ENCODE measurements around the gene HMGN4. TPM values are rescaled to one million over a fixed set of nuclear protein-coding genes. Genes with fewer than 3 reads are reported as not detected.
A peak's percentile ranks its signal among the peaks of the same experiment; 100 is the strongest.

Gene HMGN4
- 20.6 TPM for total RNA-seq

- peaks cover 0 to 10% of the 10 kb centered on the region in 2 donors for H3K36me3 ChIP-seq
- H3K9me3 ChIP-seq = no peaks in the 10 kb centered on the region
- intact Hi-C loops (cut with DNase I) = loop anchor here (1.0 to 10.0 kb wide), 7 partner anchors 15 to 363 kb away; a partner anchor contains a TSS
- no peaks in the 10 kb centered on the region for H3K27me3 ChIP-seq
- DNase-seq (ENCODE audit: low spot score in 2 of 2) = peak in 1 of 2 donors; percentile 90
- H3K4me3 ChIP-seq = peak within 1 kb of the TSS; percentile 89 to 98
- TF ChIP-seq, protein P1, sequence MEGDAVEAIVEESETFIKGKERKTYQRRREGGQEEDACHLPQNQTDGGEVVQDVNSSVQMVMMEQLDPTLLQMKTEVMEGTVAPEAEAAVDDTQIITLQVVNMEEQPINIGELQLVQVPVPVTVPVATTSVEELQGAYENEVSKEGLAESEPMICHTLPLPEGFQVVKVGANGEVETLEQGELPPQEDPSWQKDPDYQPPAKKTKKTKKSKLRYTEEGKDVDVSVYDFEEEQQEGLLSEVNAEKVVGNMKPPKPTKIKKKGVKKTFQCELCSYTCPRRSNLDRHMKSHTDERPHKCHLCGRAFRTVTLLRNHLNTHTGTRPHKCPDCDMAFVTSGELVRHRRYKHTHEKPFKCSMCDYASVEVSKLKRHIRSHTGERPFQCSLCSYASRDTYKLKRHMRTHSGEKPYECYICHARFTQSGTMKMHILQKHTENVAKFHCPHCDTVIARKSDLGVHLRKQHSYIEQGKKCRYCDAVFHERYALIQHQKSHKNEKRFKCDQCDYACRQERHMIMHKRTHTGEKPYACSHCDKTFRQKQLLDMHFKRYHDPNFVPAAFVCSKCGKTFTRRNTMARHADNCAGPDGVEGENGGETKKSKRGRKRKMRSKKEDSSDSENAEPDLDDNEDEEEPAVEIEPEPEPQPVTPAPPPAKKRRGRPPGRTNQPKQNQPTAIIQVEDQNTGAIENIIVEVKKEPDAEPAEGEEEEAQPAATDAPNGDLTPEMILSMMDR (IDR thresholded peaks at IDR 0.05) = peak in 1 of 3 experiments; percentile 12
- peak within 1 kb of the TSS; percentile 92 to 99 for H3K27ac ChIP-seq
- peaks cover 5 to 32% of the 10 kb centered on the region in 2 donors for H3K4me1 ChIP-seq
These were observed at the start of gene HMGN4 for GRCh38 chr6:26537846-26538571. HMGN4 (plus strand) TSS chr6:26538366; CDS start chr6:26545207, 6,841 bp downstream.

DNA sequence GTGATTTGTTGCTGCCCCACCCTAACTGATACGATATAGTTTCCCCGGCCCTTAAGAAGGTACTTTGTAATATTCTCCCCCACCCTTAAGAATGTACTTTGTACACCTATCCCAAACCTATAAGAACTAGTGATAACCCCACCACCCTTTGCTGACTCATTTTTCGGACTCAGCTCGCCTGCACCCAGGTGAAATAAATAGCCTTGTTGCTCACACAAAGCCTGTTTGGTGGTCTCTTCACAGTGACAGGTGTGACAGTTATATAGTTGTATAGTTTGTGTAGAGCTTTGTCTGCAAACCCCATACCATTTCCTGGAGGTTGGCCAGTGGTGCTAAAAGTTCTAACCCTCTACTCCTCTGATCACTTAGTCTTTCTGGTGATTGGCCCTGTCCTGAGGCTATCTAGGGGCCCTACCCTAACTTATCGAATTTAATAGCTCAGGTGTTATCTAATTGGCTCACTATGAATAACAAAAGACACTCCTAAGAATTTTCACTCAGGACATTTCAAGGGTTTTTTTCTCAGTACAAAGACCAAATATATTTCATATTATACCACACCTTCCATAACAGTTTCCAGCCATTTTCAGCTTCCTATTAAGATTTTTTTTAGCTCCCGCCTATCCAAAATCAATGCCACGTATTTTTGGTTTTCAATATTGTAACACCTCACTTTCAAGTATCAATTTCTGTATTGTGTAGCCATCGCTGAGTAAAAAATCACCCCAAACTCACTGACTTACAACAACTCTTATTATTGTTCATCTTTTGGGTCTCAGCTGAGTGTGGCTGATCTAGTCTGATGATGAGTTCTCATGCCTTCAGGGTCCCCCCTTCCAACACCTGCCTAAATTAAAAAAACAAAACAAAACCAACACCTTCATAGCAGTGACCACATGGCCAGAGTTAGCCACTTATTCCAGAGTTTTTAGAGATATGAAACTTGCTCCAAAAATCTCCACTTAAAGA lies 47.9 kb upstream of the HMGN4 start:
- H3K4me3 ChIP-seq = no peak overlapping the region

GRCh38 chr6:26491604-26492003 lies 46.6 kb upstream of the HMGN4 start:
- no peak for DNase-seq (ENCODE audit: low spot score in 2 of 2)
- no peaks in the 10 kb centered on the region for H3K36me3 ChIP-seq
- H3K4me1 ChIP-seq = no peaks in the 10 kb centered on the region
- H3K9me3 ChIP-seq = no peaks in the 10 kb centered on the region
- no peaks in the 10 kb centered on the region for H3K27me3 ChIP-seq
- TF ChIP-seq, protein P1 (IDR thresholded peaks at IDR 0.05) = no peak
- no peak overlapping the region for H3K4me3 ChIP-seq
- H3K27ac ChIP-seq = no peak overlapping the region
- intact Hi-C loops (cut with DNase I) = no loop called here

More for the DNA sequence above, 47.9 kb upstream of the HMGN4 start:
- H3K27me3 ChIP-seq = no peaks in the 10 kb centered on the region
- H3K36me3 ChIP-seq = no peaks in the 10 kb centered on the region
- no peak overlapping the region for H3K27ac ChIP-seq
- intact Hi-C loops (cut with DNase I) = no loop called here
- H3K4me1 ChIP-seq = no peaks in the 10 kb centered on the region
- no peaks in the 10 kb centered on the region for H3K9me3 ChIP-seq
- TF ChIP-seq, protein P1 (IDR thresholded peaks at IDR 0.05) = no peak
- DNase-seq (ENCODE audit: low spot score in 2 of 2) = no peak

DNA sequence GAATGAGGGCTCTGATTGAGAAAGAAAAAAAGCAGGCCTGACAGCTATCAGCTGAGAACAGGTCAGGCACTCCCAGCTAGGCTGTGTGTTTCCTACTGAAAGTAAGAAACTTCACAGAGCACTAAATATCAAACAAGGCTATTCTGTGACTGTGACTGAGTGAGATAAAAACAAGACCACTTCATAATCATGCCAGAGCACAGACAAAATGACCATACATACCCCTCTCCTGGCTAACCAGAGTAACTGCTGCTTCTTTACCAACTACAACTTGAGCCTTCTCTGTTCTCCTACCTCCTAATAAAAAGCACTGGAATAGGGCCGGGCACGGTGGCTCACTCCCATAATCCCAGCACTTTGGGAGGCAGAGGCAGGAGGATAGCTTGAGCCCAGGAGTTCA lies 44.9 kb upstream of the HMGN4 start:
- Histone ChIP-seq H3K27ac (no peak overlapping the region), H3K9me3 (no peaks in the 10 kb centered on the region), H3K4me1 (no peaks in the 10 kb centered on the region), H3K27me3 (no peaks in the 10 kb centered on the region), H3K4me3 (no peak overlapping the region), H3K36me3 (no peaks in the 10 kb centered on the region)
- DNase-seq (ENCODE audit: low spot score in 2 of 2) = no peak
- TF ChIP-seq, protein P1 (IDR thresholded peaks at IDR 0.05) = no peak
- intact Hi-C loops (cut with DNase I) = no loop called here

GRCh38 chr6:26494117-26494516 lies 44.0 kb upstream of the HMGN4 start:
- Histone ChIP-seq H3K27me3 (no peaks in the 10 kb centered on the region), H3K36me3 (no peaks in the 10 kb centered on the region), H3K4me1 (no peaks in the 10 kb centered on the region), H3K4me3 (no peak overlapping the region), H3K9me3 (no peaks in the 10 kb centered on the region), H3K27ac (no peak overlapping the region)
- TF ChIP-seq, protein P1 (IDR thresholded peaks at IDR 0.05) = no peak
- intact Hi-C loops (cut with DNase I) = no loop called here
- DNase-seq (ENCODE audit: low spot score in 2 of 2) = no peak

All from ascending aorta (tissue), 2 donors.